GM21528 (cell line): Measurements from ENCODE around the gene PACSIN2.
"Not testable (repeated sequence)": the region's sequence is repeated elsewhere in the genome, so short reads cannot be mapped to it uniquely, and the experiment has no call there.

Experiments used
- ATAC-seq: cut with Tn5 transposase; IDR thresholded peaks from one replicate; pipeline ENCODE4 v1.9.1; 2021; ENCODE audit warnings: mild to moderate bottlenecking, moderate library complexity; ENCODE audit not compliant: unreplicated experiment, low FRiP score

Gene PACSIN2

GRCh38 chr22:43013355-43014315, 1.3 kb downstream of the PACSIN2 start:
- peak; percentile 4 for ATAC-seq

- no peak for ATAC-seq
Measured at GRCh38 chr22:43012390-43012789, 2.6 kb downstream of the PACSIN2 start.

GRCh38 chr22:43011079-43011478, 3.9 kb downstream of the PACSIN2 start:
- ATAC-seq = no peak

- no peak for ATAC-seq
Measured at GRCh38 chr22:43009444-43009843, 5.5 kb downstream of the PACSIN2 start.

- ATAC-seq = no peak
Measured at GRCh38 chr22:43008921-43009320, 6.0 kb downstream of the PACSIN2 start.

- no peak for ATAC-seq
Measured at GRCh38 chr22:43008509-43008908, 6.4 kb downstream of the PACSIN2 start.

GRCh38 chr22:43007519-43008102, 7.3 kb downstream of the PACSIN2 start:
- ATAC-seq = no peak

- ATAC-seq = no peak
Measured at GRCh38 chr22:43006753-43007152, 8.2 kb downstream of the PACSIN2 start.

- ATAC-seq = no peak
Measured at GRCh38 chr22:43006016-43006505, 8.9 kb downstream of the PACSIN2 start.

- ATAC-seq = no peak
Measured at GRCh38 chr22:43005106-43005505, 9.8 kb downstream of the PACSIN2 start.

GRCh38 chr22:43004362-43005035, 10.4 kb downstream of the PACSIN2 start:
- ATAC-seq = no peak

GRCh38 chr22:43002202-43002586, 12.8 kb downstream of the PACSIN2 start:
- no peak for ATAC-seq

- no peak for ATAC-seq
Measured at GRCh38 chr22:43001271-43002201, 13.4 kb downstream of the PACSIN2 start.

GRCh38 chr22:43000441-43001175, 14.3 kb downstream of the PACSIN2 start:
- no peak for ATAC-seq

- ATAC-seq = no peak
Measured at GRCh38 chr22:42997582-42998090, 17.3 kb downstream of the PACSIN2 start.

GRCh38 chr22:42996646-42997365, 18.1 kb downstream of the PACSIN2 start:
- ATAC-seq = no peak

- ATAC-seq = not testable (repeated sequence)
Measured at GRCh38 chr22:42995654-42996053, 19.3 kb downstream of the PACSIN2 start.

GRCh38 chr22:42994917-42995562, 19.9 kb downstream of the PACSIN2 start:
- ATAC-seq = no peak
